Activated naive CD8-positive, alpha-beta T cell treated with anti-CD3 and anti-CD28 coated beads, Interleukin-2, amount 50 U/mL, for 24 hours (primary cell): Measurements from ENCODE around the gene GNG13.

Source experiments
- ATAC-seq: fragments of 150-1000 bp; cut with Tn5 transposase; one replicate; pipeline ENCODE4 v1.10.0; 2021
- DNase-seq: peaks from one replicate; pipeline ENCODE4 v3.0.0; 2021
- H3K27ac Mint-ChIP-seq: one replicate; pipeline ENCODE4 v1.8.0; 2021; ENCODE audit warnings: mild to moderate bottlenecking, mixed read lengths
- H3K27me3 Mint-ChIP-seq: one replicate; pipeline ENCODE4 v1.8.0; 2021; ENCODE audit warnings: mixed read lengths
- H3K36me3 Mint-ChIP-seq: one replicate; pipeline ENCODE4 v1.8.0; 2021; ENCODE audit warnings: low read depth, mixed read lengths
- H3K4me1 Mint-ChIP-seq: one replicate; pipeline ENCODE4 v1.8.0; 2021; ENCODE audit warnings: mixed read lengths
- H3K4me3 Mint-ChIP-seq: one replicate; pipeline ENCODE4 v1.8.0; 2021; ENCODE audit warnings: mild to moderate bottlenecking, moderate library complexity, mixed read lengths
- H3K9me3 Mint-ChIP-seq: one replicate; pipeline ENCODE4 v1.8.0; 2021; ENCODE audit warnings: mixed read lengths

The GNG13 gene

DNA sequence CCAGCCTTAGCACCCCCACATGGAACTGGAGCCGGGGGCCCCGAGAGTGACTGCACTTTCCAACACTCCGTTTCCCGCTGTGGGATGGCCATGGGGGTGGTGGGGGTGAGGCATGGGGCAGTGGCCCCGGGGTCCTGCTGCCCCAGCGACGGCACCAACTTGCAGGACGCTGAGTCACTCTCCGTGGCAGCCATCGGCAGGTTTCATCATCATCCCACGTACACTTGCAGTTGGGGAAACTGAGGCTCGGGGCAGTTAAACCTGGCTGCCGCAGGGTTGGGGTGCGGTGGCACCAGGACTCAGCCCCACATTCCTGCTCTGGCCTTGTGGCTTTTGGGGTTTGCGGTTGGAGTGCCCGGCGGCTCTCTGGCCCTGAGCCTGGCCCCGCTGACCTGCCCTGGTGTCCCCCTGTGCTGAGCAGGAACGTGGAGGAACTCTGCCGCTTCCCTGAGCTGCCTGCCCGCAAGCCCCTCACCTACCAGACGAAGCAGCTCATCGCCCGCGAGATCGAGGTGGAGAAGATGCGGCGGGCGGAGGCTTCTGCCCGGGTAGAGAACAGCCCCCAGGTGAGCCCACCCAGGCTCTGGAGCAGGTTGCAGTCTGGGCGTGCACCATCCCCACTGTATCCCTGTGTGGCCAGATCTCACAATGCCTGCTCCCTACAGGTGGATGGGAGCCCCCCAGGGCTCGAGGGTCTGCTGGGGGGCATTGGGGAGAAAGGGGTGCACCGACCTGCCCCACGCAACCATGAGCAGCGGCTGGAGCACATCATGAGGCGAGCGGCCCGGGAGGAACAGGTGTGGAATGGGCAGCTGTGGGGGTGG lies 4.0 kb downstream of the GNG13 start:
- Mint-ChIP-seq H3K27ac (no peak overlapping the region), H3K4me1 (no peaks in the 10 kb centered on the region), H3K9me3 (no peaks in the 10 kb centered on the region), H3K4me3 (no peak overlapping the region), H3K27me3 (peaks cover 2% of the 10 kb centered on the region), H3K36me3 (peaks cover 12% of the 10 kb centered on the region)
- ATAC-seq (no peak), DNase-seq (no peak)

DNA sequence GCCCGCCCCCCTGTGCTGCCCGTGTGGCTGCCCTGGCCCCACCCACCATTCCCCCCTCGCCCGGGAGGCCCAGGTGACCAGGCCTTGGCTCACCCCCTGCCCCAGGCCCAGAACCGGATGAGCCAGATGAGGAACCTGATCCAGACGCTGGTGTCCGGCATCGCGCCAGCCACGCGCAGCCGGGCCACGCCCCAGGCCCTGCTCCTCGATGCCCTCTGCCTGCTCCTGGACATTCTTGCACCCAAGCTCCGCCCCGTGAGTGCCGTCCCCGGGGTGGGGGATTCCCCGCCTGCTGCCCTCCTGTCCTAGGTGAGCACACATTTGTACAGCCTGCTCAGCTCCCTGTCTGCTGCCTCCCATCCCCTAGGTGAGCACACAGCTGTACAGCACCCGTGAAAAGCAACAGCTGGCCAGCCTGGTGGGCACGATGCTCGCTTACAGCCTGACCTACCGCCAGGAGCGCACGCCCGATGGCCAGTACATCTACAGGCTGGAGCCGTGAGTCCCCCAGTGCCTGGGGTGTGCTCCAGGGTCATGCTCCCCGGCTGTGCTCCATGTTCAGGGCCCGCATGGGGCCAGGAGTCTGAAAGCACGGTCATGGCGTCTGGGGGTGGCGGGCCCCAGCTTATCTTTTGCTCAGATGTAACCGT lies 4.8 kb downstream of the GNG13 start:
- H3K36me3 Mint-ChIP-seq, result peaks cover 19% of the 10 kb centered on the region
- no peaks in the 10 kb centered on the region for H3K4me1 Mint-ChIP-seq
- H3K9me3 Mint-ChIP-seq, result no peaks in the 10 kb centered on the region
- H3K27me3 Mint-ChIP-seq, result peaks cover 2% of the 10 kb centered on the region
- H3K4me3 Mint-ChIP-seq, result no peak overlapping the region
- DNase-seq (no peak), ATAC-seq (no peak)
- H3K27ac Mint-ChIP-seq, result no peak overlapping the region

DNA sequence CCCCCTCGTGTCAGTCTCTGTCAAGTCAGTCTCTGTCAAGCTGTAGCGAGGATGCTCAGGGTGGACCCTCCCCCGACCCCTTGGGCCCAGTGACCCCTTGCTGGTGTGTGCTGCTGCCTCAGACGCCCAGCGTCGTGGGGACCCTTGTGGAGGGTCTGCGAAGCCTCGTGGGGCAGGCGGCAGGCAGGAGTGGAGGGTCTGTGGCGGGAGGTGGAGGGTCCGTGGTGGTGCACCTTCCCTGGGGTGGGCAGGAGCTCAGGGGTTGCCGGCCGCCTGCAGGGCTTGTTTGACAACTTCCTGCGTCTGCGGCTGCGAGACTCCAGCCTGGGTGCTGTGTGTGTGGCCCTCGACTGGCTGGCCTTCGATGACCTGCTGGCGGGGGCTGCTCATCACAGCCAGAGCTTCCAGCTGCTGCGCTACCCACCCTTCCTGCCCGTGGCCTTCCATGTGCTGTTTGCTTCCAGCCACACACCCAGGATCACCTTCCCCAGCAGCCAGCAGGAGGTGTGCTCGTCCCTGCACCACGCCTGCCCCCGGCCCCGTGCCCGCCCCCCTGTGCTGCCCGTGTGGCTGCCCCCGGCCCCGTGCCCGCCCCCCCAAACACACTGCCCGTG lies 5.6 kb downstream of the GNG13 start:
- no peak overlapping the region for H3K27ac Mint-ChIP-seq
- DNase-seq, result no peak
- peaks cover 2% of the 10 kb centered on the region for H3K27me3 Mint-ChIP-seq
- no peaks in the 10 kb centered on the region for H3K9me3 Mint-ChIP-seq
- H3K4me3 Mint-ChIP-seq, result no peak overlapping the region
- no peak for ATAC-seq
- H3K4me1 Mint-ChIP-seq, result no peaks in the 10 kb centered on the region
- H3K36me3 Mint-ChIP-seq, result peaks cover 19% of the 10 kb centered on the region

- peaks cover 19% of the 10 kb centered on the region for H3K36me3 Mint-ChIP-seq
- H3K27ac Mint-ChIP-seq, result no peak overlapping the region
- ATAC-seq (no peak), DNase-seq (no peak)
- H3K27me3 Mint-ChIP-seq, result peaks cover 2% of the 10 kb centered on the region
- H3K4me3 Mint-ChIP-seq, result no peak overlapping the region
- no peaks in the 10 kb centered on the region for H3K9me3 Mint-ChIP-seq
- H3K4me1 Mint-ChIP-seq, result peaks cover 2% of the 10 kb centered on the region
Observed at GRCh38 chr16:794091-794822, 6.3 kb downstream of the GNG13 start.

DNA sequence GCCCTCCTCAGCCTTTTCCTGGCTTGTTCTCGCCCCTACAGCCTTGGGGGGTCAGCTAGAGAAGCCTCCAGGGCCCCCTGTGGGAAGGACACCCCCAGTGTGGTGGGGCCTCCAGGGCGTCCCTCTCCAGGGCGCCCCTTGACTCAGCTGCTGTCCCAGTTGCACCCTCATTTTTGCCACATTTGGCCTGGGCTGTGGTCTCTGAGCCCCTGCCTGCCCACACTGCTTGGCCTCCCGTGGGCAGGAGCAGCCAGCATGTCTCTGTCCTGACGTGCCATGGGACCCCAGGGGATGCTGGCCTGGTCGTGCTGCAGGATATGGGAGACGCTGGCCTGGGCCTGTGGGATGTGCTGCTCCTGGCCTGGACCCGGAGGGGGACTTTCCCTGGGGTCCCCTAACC lies 7.1 kb downstream of the GNG13 start:
- DNase-seq (no peak), ATAC-seq (no peak)
- H3K36me3 Mint-ChIP-seq, result peaks cover 17% of the 10 kb centered on the region
- no peaks in the 10 kb centered on the region for H3K9me3 Mint-ChIP-seq
- peaks cover 2% of the 10 kb centered on the region for H3K4me1 Mint-ChIP-seq
- H3K4me3 Mint-ChIP-seq, result no peak overlapping the region
- H3K27ac Mint-ChIP-seq, result no peak overlapping the region
- H3K27me3 Mint-ChIP-seq, result no peaks in the 10 kb centered on the region

GRCh38 chr16:792221-792995 lies 8.1 kb downstream of the GNG13 start:
- H3K36me3 Mint-ChIP-seq, result peaks cover 13% of the 10 kb centered on the region
- no peak overlapping the region for H3K4me3 Mint-ChIP-seq
- DNase-seq, result no peak
- H3K4me1 Mint-ChIP-seq, result peaks cover 2% of the 10 kb centered on the region
- H3K9me3 Mint-ChIP-seq, result no peaks in the 10 kb centered on the region
- ATAC-seq, result no peak
- H3K27me3 Mint-ChIP-seq, result no peaks in the 10 kb centered on the region
- no peak overlapping the region for H3K27ac Mint-ChIP-seq

DNA sequence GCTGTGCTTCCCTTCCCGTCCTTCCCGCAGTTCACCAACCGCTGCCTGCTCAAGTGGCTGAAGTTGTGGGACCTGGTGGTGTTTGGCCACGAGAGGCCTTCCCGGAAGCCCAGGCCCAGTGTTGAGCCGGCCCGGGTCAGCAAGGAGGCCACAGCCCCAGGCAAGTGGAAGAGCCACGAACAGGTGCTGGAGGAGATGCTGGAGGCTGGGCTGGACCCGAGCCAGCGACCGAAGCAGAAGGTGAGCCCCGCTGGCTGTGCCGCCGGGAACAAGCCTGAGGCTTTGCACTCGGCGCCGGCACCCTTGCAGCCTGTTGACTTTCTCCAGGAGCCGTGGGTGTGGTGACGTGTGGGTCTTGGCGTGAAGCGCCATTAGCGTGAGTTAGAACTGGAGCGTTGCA lies 9.4 kb downstream of the GNG13 start:
- Mint-ChIP-seq H3K4me3 (peak overlapping the region; percentile 44), H3K27me3 (no peaks in the 10 kb centered on the region), H3K4me1 (peaks cover 7% of the 10 kb centered on the region), H3K36me3 (peaks cover 12% of the 10 kb centered on the region), H3K9me3 (no peaks in the 10 kb centered on the region), H3K27ac (no peak overlapping the region)
- no peak for DNase-seq
- no peak for ATAC-seq

- ATAC-seq (no peak), DNase-seq (no peak)
- Mint-ChIP-seq H3K36me3 (peaks cover 12% of the 10 kb centered on the region), H3K9me3 (no peaks in the 10 kb centered on the region), H3K27ac (no peak overlapping the region), H3K4me3 (peak overlapping the region; percentile 72), H3K27me3 (no peaks in the 10 kb centered on the region), H3K4me1 (peaks cover 7% of the 10 kb centered on the region)
Observed at GRCh38 chr16:790086-790485, 10.4 kb downstream of the GNG13 start.

GRCh38 chr16:789191-789850 lies 11.2 kb downstream of the GNG13 start:
- Mint-ChIP-seq H3K4me3 (peak overlapping the region; percentile 72), H3K9me3 (no peaks in the 10 kb centered on the region), H3K4me1 (peaks cover 7% of the 10 kb centered on the region), H3K36me3 (peaks cover 16% of the 10 kb centered on the region), H3K27me3 (no peaks in the 10 kb centered on the region), H3K27ac (no peak overlapping the region)
- ATAC-seq, result no peak
- DNase-seq, result no peak

DNA sequence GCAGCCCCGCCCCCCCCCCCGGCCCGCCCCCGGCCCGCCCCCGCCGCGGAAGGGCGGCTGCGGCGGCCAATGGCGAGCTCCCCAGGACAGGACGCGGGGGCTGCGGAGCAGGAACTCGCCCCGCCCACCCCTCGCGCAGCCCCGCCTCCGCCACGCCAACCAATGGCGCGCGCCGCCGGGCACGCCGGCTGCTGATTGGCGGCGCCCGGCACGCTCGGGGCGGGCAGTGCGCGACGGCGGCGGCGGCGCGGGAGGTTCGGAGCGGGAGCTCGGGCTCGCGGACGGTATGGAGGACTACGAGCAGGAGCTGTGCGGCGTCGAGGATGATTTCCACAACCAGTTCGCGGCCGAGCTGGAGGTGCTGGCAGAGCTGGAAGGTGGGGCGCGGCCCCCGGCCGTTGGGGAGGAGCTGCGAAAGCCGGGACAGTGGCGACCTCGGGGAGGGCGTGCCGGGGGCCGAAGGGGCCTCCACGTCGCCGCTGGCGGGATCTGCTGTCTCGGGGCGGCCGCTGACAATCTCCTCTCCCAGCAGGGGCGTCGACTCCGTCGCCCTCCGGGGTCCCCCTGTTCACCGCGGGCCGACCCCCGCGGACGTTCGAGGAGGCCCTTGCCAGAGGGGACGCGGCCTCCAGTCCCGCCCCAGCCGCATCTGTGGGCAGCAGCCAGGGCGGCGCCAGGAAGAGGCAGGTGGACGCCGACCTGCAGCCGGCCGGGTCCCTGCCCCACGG lies 12.0 kb downstream of the GNG13 start, which contains the start of gene CHTF18:
TSS of gene CHTF18 (plus strand) at position 222 of the 728 bp plus-strand sequence. CDS start at position 287, 65 bp downstream.
- Mint-ChIP-seq H3K27me3 (no peaks in the 10 kb centered on the region), H3K9me3 (no peaks in the 10 kb centered on the region), H3K4me3 (peak within 1 kb of the TSS; percentile 85), H3K27ac (peak within 1 kb of the TSS; percentile 70), H3K4me1 (peaks cover 7% of the 10 kb centered on the region), H3K36me3 (peaks cover 16% of the 10 kb centered on the region)
- peak; percentile 80 for ATAC-seq
- DNase-seq, result peak; percentile 94

DNA sequence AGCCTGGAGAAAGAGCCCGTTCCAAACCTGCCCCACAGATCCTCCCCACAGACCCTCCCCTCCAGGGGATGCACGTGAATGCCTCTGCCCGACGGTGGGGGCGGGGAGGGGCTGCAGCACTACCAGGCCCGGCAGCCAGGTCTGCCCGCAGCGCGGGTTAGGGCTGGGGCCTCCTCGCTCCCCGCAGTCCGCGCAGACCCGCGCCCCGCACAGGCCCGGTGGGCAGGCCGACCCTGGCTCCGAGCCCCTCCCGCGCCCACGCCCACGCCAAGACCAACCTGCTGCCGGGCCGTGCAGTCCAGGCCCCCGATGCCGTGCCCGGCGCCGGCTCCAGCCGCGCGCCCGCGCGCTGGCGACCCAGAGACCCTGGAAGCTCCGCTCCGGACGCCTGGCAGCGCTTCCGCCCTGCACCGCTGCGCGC lies 12.5 kb downstream of the GNG13 start, which contains the start of gene RPUSD1:
TSS of gene RPUSD1 (minus strand) at position 404 of the 421 bp plus-strand sequence. CDS start 644 bp downstream, outside the sequence.
- no peaks in the 10 kb centered on the region for H3K27me3 Mint-ChIP-seq
- H3K4me1 Mint-ChIP-seq, result peaks cover 7% of the 10 kb centered on the region
- ATAC-seq (peak; percentile 9), DNase-seq (no peak)
- H3K27ac Mint-ChIP-seq, result peak within 1 kb of the TSS; percentile 70
- peaks cover 16% of the 10 kb centered on the region for H3K36me3 Mint-ChIP-seq
- H3K4me3 Mint-ChIP-seq, result peak within 1 kb of the TSS; percentile 85
- H3K9me3 Mint-ChIP-seq, result no peaks in the 10 kb centered on the region

DNA sequence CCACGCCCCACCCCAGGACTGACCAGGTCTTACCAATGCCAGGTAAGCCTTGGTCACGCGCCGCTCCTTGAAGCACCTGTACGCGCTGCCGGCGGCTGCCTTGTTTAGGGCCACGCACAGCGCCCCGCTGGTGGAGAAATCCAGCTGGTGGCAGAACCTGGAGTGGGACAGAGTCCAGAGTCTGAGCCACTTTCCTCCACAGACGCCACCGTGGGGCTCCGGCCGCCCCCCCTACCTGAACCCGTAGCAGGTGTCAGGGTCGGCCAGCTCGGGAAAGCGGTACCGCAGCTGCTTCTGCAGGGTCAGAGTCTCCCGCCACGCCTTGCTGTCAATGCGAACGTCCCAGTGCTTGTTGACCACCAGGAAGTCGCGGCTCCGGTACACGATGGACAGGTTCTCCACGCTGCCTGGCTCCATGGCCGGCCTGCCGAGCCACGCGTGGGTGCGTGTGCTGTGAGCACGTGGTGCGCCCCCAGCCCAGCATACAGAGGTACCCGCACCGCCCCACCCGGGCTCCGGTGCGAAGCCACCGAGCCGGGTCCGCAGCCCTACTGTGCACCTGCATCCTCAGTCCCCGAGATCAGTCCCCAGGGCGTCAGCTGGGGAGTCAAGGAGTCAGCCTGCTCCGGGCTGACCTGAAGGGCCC lies 13.1 kb downstream of the GNG13 start:
- H3K4me1 Mint-ChIP-seq, result peaks cover 7% of the 10 kb centered on the region
- peak overlapping the region; percentile 70 for H3K27ac Mint-ChIP-seq
- H3K36me3 Mint-ChIP-seq, result peaks cover 16% of the 10 kb centered on the region
- no peak for DNase-seq
- ATAC-seq, result no peak
- no peaks in the 10 kb centered on the region for H3K9me3 Mint-ChIP-seq
- H3K27me3 Mint-ChIP-seq, result no peaks in the 10 kb centered on the region
- peak overlapping the region; percentile 85 for H3K4me3 Mint-ChIP-seq
